Measurements from ENCODE around the gene MAST2. TPM values are rescaled to one million over a fixed set of nuclear protein-coding genes. Genes with fewer than 3 reads are reported as not detected.

MAST2 gene
- total and polyA plus RNA-seq, 2 of the 4 experiments (the other 2 are of a cell fraction) = 14.2 to 41.0 TPM

DNA sequence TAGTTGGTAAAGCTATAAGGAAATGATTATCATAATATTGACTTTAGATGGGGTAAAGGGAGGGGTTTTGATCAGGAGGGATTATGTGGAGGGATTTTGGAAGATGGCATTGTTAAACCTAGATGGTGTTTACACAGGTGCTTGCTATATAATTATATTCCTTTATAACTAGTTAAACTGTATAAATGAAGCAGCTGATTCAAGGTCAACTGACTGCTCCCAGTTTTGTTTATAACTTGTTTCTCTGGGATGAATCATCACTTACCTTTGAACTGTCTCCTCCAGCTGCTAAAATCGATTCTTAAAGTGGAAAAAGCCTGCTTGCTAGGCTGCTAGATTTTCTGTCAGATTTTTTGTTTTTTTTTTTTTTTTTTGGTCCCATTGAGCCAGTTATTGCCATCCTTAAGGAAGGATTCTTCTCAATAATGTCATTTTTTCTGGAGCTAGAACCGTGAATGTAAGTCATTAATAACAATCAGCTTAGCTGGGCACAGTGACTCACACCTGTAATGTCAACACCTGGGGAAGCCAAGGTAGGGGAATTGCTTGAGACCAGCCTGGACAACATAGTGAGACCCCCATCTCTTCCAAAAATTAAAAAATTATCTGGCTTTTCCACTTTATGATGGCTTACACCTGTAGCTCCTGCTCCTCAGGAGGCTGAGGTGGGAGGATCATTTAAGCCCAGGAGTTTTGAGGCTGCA is 175.8 kb downstream of the MAST2 start:
- Histone ChIP-seq H3K23ac (ENCODE audit: low read depth, low read length) (no peak overlapping the region), H3K4me2 (ENCODE audit: low read depth, low read length) (no peak overlapping the region), H2BK5ac (ENCODE audit: low read depth, low read length, poor library complexity, severe bottlenecking) (no peak overlapping the region), H4K8ac (ENCODE audit: low read depth in 2 of 2, low read length in 2 of 2) (no peak overlapping the region), H3K4ac (ENCODE audit: low read depth, low read length) (no peak overlapping the region), H4K20me1 (ENCODE audit: insufficient read depth, low read length) (no peaks in the 10 kb centered on the region), H2AK5ac (ENCODE audit: low read depth, low read length) (no peak overlapping the region), H3K4me1 (ENCODE audit: control insufficient read depth, insufficient read depth, low read length) (no peaks in the 10 kb centered on the region), H3K9me3 (ENCODE audit: control insufficient read depth, insufficient read depth, low read length) (no peaks in the 10 kb centered on the region), H3K9ac (ENCODE audit: low read depth, low read length) (no peak overlapping the region), H2AK9ac (replicated peaks; ENCODE audit: low read depth, low read length, poor library complexity) (no peak overlapping the region), H2BK120ac (ENCODE audit: low read depth, low read length) (no peak overlapping the region), H4K5ac (ENCODE audit: low read depth, low read length) (no peak overlapping the region), H3K27me3 (ENCODE audit: control insufficient read depth, insufficient read depth, low read length) (no peaks in the 10 kb centered on the region), H2AFZ (replicated peaks; ENCODE audit: low read length, poor library complexity) (no peak overlapping the region), H3K18ac (ENCODE audit: low read depth, low read length) (no peak overlapping the region), H3K79me1 (ENCODE audit: low read depth in 1 of 2, low read length in 2 of 2) (peaks cover 16 to 23% of the 10 kb centered on the region in 2 experiments; a peak in 3 of 4 replicates), H2BK20ac (ENCODE audit: low read depth, low read length) (no peak overlapping the region), H3K9me1 (ENCODE audit: insufficient read depth, low read length) (no peaks in the 10 kb centered on the region), H3K4me3 (ENCODE audit: insufficient read depth, low read depth, low read length) (no peak overlapping the region), H3K27ac (ENCODE audit: insufficient read depth, low read length) (no peak overlapping the region), H3K56ac (ENCODE audit: extremely low read depth, insufficient read depth, low read length) (no peak overlapping the region), H2BK15ac (ENCODE audit: low read depth, low read length) (no peak overlapping the region), H4K91ac (ENCODE audit: insufficient read depth, low read depth, low read length) (no peak overlapping the region), H3K36me3 (ENCODE audit: control insufficient read depth, insufficient read depth, low read length) (peaks cover 1% of the 10 kb centered on the region; the same call in 1 of the 2 replicates), H3K14ac (replicated peaks; ENCODE audit: low read depth, low read length) (no peak overlapping the region)
- ChIA-PET POLR2A (ENCODE audit: unreplicated experiment) (no interaction called here), CTCF (no interaction called here)
- no peak for TF ChIP-seq POLR2A (IDR thresholded peaks at IDR 0.05; ENCODE audit: low read depth, low read length)
- no peak for TF ChIP-seq RCOR1 (IDR thresholded peaks at IDR 0.05; ENCODE audit: insufficient replicate concordance, low read length)
- TF ChIP-seq MAZ (IDR thresholded peaks at IDR 0.05; ENCODE audit: borderline replicate concordance, low read depth, low read length) = no peak
- TF ChIP-seq FOS (IDR thresholded peaks at IDR 0.05; ENCODE audit: low read depth, low read length) = peak; percentile 30; the same call in 1 of the 2 replicates
- TF ChIP-seq, protein P1, sequence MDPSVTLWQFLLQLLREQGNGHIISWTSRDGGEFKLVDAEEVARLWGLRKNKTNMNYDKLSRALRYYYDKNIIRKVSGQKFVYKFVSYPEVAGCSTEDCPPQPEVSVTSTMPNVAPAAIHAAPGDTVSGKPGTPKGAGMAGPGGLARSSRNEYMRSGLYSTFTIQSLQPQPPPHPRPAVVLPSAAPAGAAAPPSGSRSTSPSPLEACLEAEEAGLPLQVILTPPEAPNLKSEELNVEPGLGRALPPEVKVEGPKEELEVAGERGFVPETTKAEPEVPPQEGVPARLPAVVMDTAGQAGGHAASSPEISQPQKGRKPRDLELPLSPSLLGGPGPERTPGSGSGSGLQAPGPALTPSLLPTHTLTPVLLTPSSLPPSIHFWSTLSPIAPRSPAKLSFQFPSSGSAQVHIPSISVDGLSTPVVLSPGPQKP (IDR thresholded peaks at IDR 0.05; ENCODE audit: borderline replicate concordance, low read depth, low read length) = no peak
- TF ChIP-seq RFX5 (IDR thresholded peaks at IDR 0.05; ENCODE audit: low read depth, low read length) = no peak
- WGBS, 2 experiments (ENCODE audit: extremely low coverage in 2 of 2, insufficient read length in 1 of 2) = no CpG with 5 or more reads among the region's 2 CpGs
- DNase-seq = peak; percentile 77
- dilution Hi-C loops (cut with HindIII; ENCODE audit: low sequenced_read_pairs, unreplicated experiment) = no loop called here
- in situ Hi-C loops (cut with MboI; ENCODE audit: low sequenced_read_pairs) = no loop called here
- peak; percentile 64 for ATAC-seq (ENCODE audit: low read depth)
- no TSS peak for BruUV-seq (replicated peaks)
- intact Hi-C loops (cut with micrococcal nuclease) = no loop called here

All from IMR-90 (cell line).